K562 (cell line): ENCODE data around the gene PROKR1. TPM values are rescaled to one million over a fixed set of nuclear protein-coding genes. Genes with fewer than 3 reads are reported as not detected.

Experiments used
- ADNP ChIP-seq: fragments of 200-800 bp; sonication (Bioruptor generic); IDR thresholded peaks from 2 replicates; pipeline ENCODE4 v1.6.1; 2016; ENCODE audit warnings: missing genetic modification characterization, missing compliant biosample characterization
- BRCA1 ChIP-seq, 2 experiments: fragments of 450-650 bp in 1 of 2; sonication (generic) in 1 of 2; formaldehyde crosslinking in 1 of 2; IDR thresholded peaks; 2 replicates each; pipeline versions ENCODE4 v1.5.0 to v1.6.1; 2017 to 2020; ENCODE audit warnings: mild to moderate bottlenecking in 1 of 2, missing genetic modification reagents in 1 of 2
- C11orf30 ChIP-seq: fragments of 450-650 bp; IDR thresholded peaks from 2 replicates; pipeline ENCODE4 v1.6.1; 2016; ENCODE audit warnings: low read depth, mild to moderate bottlenecking
- CC2D1A ChIP-seq: fragments of 450-650 bp; IDR thresholded peaks from 2 replicates; pipeline ENCODE4 v1.6.1; 2017; ENCODE audit warnings: mild to moderate bottlenecking
- CTCF ChIP-seq, 3 experiments: IDR thresholded peaks in 2 of 3; conservative IDR thresholded peaks in 1 of 3; 2 replicates each; pipeline ENCODE4 v1.5.1; 2011 to 2012; ENCODE audit warnings: low read length in 3 of 3, mild to moderate bottlenecking in 3 of 3, control low read depth in 2 of 3, improper control_type of control experiment in 1 of 3, inconsistent platforms in 1 of 3, low read depth in 1 of 3, mixed read lengths in 1 of 3, moderate library complexity in 1 of 3; ENCODE audit not compliant: insufficient read depth in 2 of 3
- DMBX1 ChIP-seq: fragments of 250-450 bp; sonication (Bioruptor Pico); IDR thresholded peaks from 2 replicates; pipeline ENCODE4 v1.8.0; 2022; ENCODE audit warnings: inconsistent platforms, mild to moderate bottlenecking, moderate library complexity, borderline replicate concordance
- ID3 ChIP-seq, 2 experiments: fragments of 250-450 bp in 1 of 2; fragments of 450-650 bp in 1 of 2; sonication (Bioruptor Pico) in 1 of 2; IDR thresholded peaks; 2 replicates each; pipeline versions ENCODE4 v1.6.1 to v1.8.0; 2016 to 2021; ENCODE audit warnings: mild to moderate bottlenecking in 2 of 2, moderate library complexity in 2 of 2, missing compliant biosample characterization in 1 of 2, missing genetic modification characterization in 1 of 2
- ILF3 ChIP-seq: fragments of 450-650 bp; IDR thresholded peaks from 2 replicates; pipeline ENCODE4 v1.6.1; 2018; ENCODE audit warnings: antibody characterized with exemption, mild to moderate bottlenecking, moderate library complexity, borderline replicate concordance
- MEF2D ChIP-seq: conservative IDR thresholded peaks from 2 replicates; pipeline ENCODE4 v1.6.1; 2016; ENCODE audit warnings: low read depth, missing genetic modification characterization, missing compliant biosample characterization
- PHF8 ChIP-seq: fragments of 200-600 bp; sonication (generic); IDR thresholded peaks from 2 replicates; pipeline ENCODE4 v1.6.1; 2012; ENCODE audit warnings: mixed run types, mild to moderate bottlenecking, inconsistent platforms, low read length, moderate library complexity, borderline replicate concordance
- POLR2B ChIP-seq: fragments of 450-650 bp; IDR thresholded peaks from 2 replicates; pipeline ENCODE4 v1.6.1; 2018; ENCODE audit warnings: low read depth; ENCODE audit not compliant: partially characterized antibody
- RHOXF2B ChIP-seq: fragments of 250-450 bp; sonication (Bioruptor Pico); conservative IDR thresholded peaks from 2 replicates; pipeline ENCODE4 v1.5.1; 2021
- SIRT6 ChIP-seq: IDR thresholded peaks from one replicate; pipeline ENCODE4 v1.6.1; 2012; ENCODE audit warnings: low read depth, mild to moderate bottlenecking, control low read depth, inconsistent platforms, low read length, moderate library complexity
- SP1 ChIP-seq: sonication (generic); formaldehyde crosslinking; IDR thresholded peaks from 2 replicates; pipeline ENCODE4 v1.8.1; 2022; ENCODE audit warnings: mild to moderate bottlenecking, missing genetic modification reagents
- SUPT5H ChIP-seq: fragments of 450-650 bp; IDR thresholded peaks from 2 replicates; pipeline ENCODE4 v1.6.1; 2016
- ZC3H11A ChIP-seq: IDR thresholded peaks from 2 replicates; pipeline ENCODE4 v1.6.1; 2012; ENCODE audit warnings: low read depth, low read length, improper control_type of control experiment
- ZNF175 ChIP-seq: fragments of 200-800 bp; sonication (Bioruptor generic); IDR thresholded peaks from 2 replicates; pipeline ENCODE4 v1.6.1; 2016; ENCODE audit warnings: low read depth, mild to moderate bottlenecking, missing genetic modification characterization, missing compliant biosample characterization
- ZNF239 ChIP-seq: fragments of 250-450 bp; sonication (Bioruptor Pico); IDR thresholded peaks from 2 replicates; pipeline ENCODE4 v1.4.0; 2020; ENCODE audit warnings: mild to moderate bottlenecking
- ZNF41 ChIP-seq: fragments of 250-450 bp; sonication (Bioruptor Pico); conservative IDR thresholded peaks from 2 replicates; pipeline ENCODE4 v1.4.0; 2020; ENCODE audit warnings: mild to moderate bottlenecking
- ZNF583 ChIP-seq: fragments of 250-450 bp; sonication (Bioruptor Pico); IDR thresholded peaks from 2 replicates; pipeline ENCODE4 v1.4.0; 2020
- ZNF766 ChIP-seq: fragments of 200-800 bp; sonication (Bioruptor generic); conservative IDR thresholded peaks from 2 replicates; pipeline ENCODE4 v1.6.1; 2016; ENCODE audit warnings: missing genetic modification characterization, missing compliant biosample characterization
- ZNF77 ChIP-seq: fragments of 250-450 bp; sonication (Bioruptor Pico); IDR thresholded peaks from 2 replicates; pipeline ENCODE4 v1.5.0; 2020
- ZNF785 ChIP-seq: fragments of 250-450 bp; sonication (Bioruptor Pico); IDR thresholded peaks from 2 replicates; pipeline ENCODE4 v1.4.0; 2020; ENCODE audit warnings: mild to moderate bottlenecking
- ZNF79 ChIP-seq: fragments of 250-450 bp; sonication (Bioruptor Pico); IDR thresholded peaks from 2 replicates; pipeline ENCODE4 v1.4.0; 2020; ENCODE audit warnings: low read depth, mild to moderate bottlenecking, moderate library complexity
- polyA plus RNA-seq, 8 experiments: library from polyadenylated mRNA; depleted of rRNA in 4 of 8; stranded (reverse) in 5 of 8; unstranded in 3 of 8; fragments of >200 nt; fragmentation: Nextera tagmentation in 2 of 8; fragmentation: Illumina TruSeq in 1 of 8; extraction: Ambion mirVana in 2 of 8; extraction: Trizol in 1 of 8; gene quantifications; 2 replicates each; pipeline versions ENCODE4 v1.2.1 to v1.2.3, GENCODE V29; 2011 to 2014; ENCODE audit warnings: inconsistent platforms in 1 of 8, missing spikeins in 1 of 8
- total RNA-seq, 7 experiments: library from RNA; depleted of rRNA in 6 of 7; stranded (reverse); fragments of >200 nt in 6 of 7; fragmentation: Illumina TruSeq in 2 of 7; extraction: Trizol in 2 of 7; gene quantifications; 2 replicates each; pipeline versions ENCODE4 v1.2.1 to v1.2.3, GENCODE V29; 2011 to 2021; ENCODE audit warnings: low replicate concordance in 1 of 7
- TF ChIP-seq, protein P1 (sequence below), 2 experiments: IDR thresholded peaks; 2 replicates each; pipeline ENCODE4 v1.6.1; 2012; ENCODE audit warnings: improper control_type of control experiment in 2 of 2, low read depth in 2 of 2, low read length in 2 of 2, borderline replicate concordance in 1 of 2
- TF ChIP-seq, protein P2 (sequence below): fragments of 250-450 bp; sonication (Bioruptor Pico); IDR thresholded peaks from 2 replicates; pipeline ENCODE4 v1.9.0; 2021; ENCODE audit warnings: mild to moderate bottlenecking

The PROKR1 gene
- total and polyA plus RNA-seq, 9 of the 15 experiments (the other 6 are each of a cell fraction or from before 2014, with no cell fraction given), result 0.01 to 0.18 (median 0.09) TPM; not detected in 1

GRCh38 chr2:68606759-68607158 is 36.6 kb upstream of the PROKR1 start (continued):
- TF ChIP-seq, protein P1, sequence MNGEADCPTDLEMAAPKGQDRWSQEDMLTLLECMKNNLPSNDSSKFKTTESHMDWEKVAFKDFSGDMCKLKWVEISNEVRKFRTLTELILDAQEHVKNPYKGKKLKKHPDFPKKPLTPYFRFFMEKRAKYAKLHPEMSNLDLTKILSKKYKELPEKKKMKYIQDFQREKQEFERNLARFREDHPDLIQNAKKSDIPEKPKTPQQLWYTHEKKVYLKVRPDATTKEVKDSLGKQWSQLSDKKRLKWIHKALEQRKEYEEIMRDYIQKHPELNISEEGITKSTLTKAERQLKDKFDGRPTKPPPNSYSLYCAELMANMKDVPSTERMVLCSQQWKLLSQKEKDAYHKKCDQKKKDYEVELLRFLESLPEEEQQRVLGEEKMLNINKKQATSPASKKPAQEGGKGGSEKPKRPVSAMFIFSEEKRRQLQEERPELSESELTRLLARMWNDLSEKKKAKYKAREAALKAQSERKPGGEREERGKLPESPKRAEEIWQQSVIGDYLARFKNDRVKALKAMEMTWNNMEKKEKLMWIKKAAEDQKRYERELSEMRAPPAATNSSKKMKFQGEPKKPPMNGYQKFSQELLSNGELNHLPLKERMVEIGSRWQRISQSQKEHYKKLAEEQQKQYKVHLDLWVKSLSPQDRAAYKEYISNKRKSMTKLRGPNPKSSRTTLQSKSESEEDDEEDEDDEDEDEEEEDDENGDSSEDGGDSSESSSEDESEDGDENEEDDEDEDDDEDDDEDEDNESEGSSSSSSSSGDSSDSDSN (IDR thresholded peaks at IDR 0.05; ENCODE audit: borderline replicate concordance in 1 of 2, low read depth in 2 of 2, low read length in 2 of 2), result no peak
- TF ChIP-seq ZC3H11A, result no peak
- TF ChIP-seq ZNF79 (CRISPR knock-in tag), result no peak
- TF ChIP-seq ZNF175 (CRISPR knock-in tag), result 0 out of 2 replicates have a peak, but pooled peaks have one; percentile 43
- TF ChIP-seq CTCF (IDR thresholded peaks at IDR 0.05 in 2 of 3, conservative IDR thresholded peaks at IDR 0.05 in 1 of 3; ENCODE audit: insufficient read depth in 2 of 3, low read depth in 1 of 3, low read length in 3 of 3), result no peak
- TF ChIP-seq C11orf30, result no peak
- no peak for TF ChIP-seq ZNF77 (CRISPR knock-in tag)
- TF ChIP-seq RHOXF2B (CRISPR knock-in tag), result no peak
- TF ChIP-seq PHF8, result no peak
- TF ChIP-seq POLR2B, result no peak
- no peak for TF ChIP-seq SUPT5H
- TF ChIP-seq ZNF239 (CRISPR knock-in tag), result no peak
- peak; percentile 94 for TF ChIP-seq DMBX1 (CRISPR knock-in tag)
- 0 out of 2 replicates have a peak, but pooled peaks have one; percentile 46 for TF ChIP-seq ZNF583 (CRISPR knock-in tag)
- TF ChIP-seq CC2D1A, result no peak
- no peak for TF ChIP-seq ILF3
- no peak for TF ChIP-seq ID3 (CRISPR knock-in tag; IDR thresholded peaks at IDR 0.05)
- no peak for TF ChIP-seq ID3 (tag; IDR thresholded peaks at IDR 0.05)
- TF ChIP-seq ZNF785 (CRISPR knock-in tag), result no peak
- peak; percentile 80 for TF ChIP-seq MEF2D (tag)
- no peak for TF ChIP-seq BRCA1 (IDR thresholded peaks at IDR 0.05)
- no peak for TF ChIP-seq BRCA1 (CRISPR knock-in tag; IDR thresholded peaks at IDR 0.05)
- no peak for TF ChIP-seq ADNP (tag)
- TF ChIP-seq ZNF766, result no peak
- peak; percentile 60; the same call in 1 of the 2 replicates for TF ChIP-seq ZNF41 (CRISPR knock-in tag)
- TF ChIP-seq, protein P2, sequence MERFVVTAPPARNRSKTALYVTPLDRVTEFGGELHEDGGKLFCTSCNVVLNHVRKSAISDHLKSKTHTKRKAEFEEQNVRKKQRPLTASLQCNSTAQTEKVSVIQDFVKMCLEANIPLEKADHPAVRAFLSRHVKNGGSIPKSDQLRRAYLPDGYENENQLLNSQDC (CRISPR knock-in tag), result no peak
- no peak for TF ChIP-seq SIRT6
- TF ChIP-seq SP1 (CRISPR knock-in tag), result no peak
